Muscle of arm (tissue), 12 donors: ENCODE results near the gene SLC25A28. TPM values are rescaled to one million over a fixed set of nuclear protein-coding genes. Genes with fewer than 3 reads are reported as not detected.
"Not testable (repeated sequence)": the region's sequence is repeated elsewhere in the genome, so short reads cannot be mapped to it uniquely, and the experiment has no call there.

ENCODE experiments used
- DNase-seq: peaks from one replicate; pipeline ENCODE4 v3.0.0-alpha.2; 2013
- polyA plus RNA-seq, 12 donors: library from polyadenylated mRNA; unstranded; fragments of 120-200 nt; gene quantifications; one replicate each; pipeline ENCODE4 v1.2.1, GENCODE V29; 2013; ENCODE audit not compliant: insufficient read length in 12 of 12

The SLC25A28 gene
- polyA plus RNA-seq, 12 donors: 27.0 to 55.6 (median 33.8) TPM; not detected in 1

- no peak for DNase-seq
Observed at GRCh38 chr10:99630433-99630832, 10.2 kb upstream of the SLC25A28 start.

- no peak for DNase-seq
Observed at GRCh38 chr10:99629625-99629978, 9.4 kb upstream of the SLC25A28 start.

GRCh38 chr10:99628923-99629624 is 8.8 kb upstream of the SLC25A28 start:
- DNase-seq: no peak

GRCh38 chr10:99625124-99625523 is 4.9 kb upstream of the SLC25A28 start:
- not testable (repeated sequence) for DNase-seq

GRCh38 chr10:99623919-99624318 is 3.7 kb upstream of the SLC25A28 start:
- DNase-seq: no peak

GRCh38 chr10:99621454-99622251 is 1.4 kb upstream of the SLC25A28 start:
- no peak for DNase-seq

GRCh38 chr10:99620711-99621453 is 643 bp upstream of the SLC25A28 start:
- DNase-seq: peak; percentile 93

- DNase-seq: no peak
Observed at GRCh38 chr10:99619090-99619800, 994 bp downstream of the SLC25A28 start.

- no peak for DNase-seq
Observed at GRCh38 chr10:99617696-99618095, 2.5 kb downstream of the SLC25A28 start.

GRCh38 chr10:99615426-99615825 is 4.8 kb downstream of the SLC25A28 start:
- no peak for DNase-seq

- DNase-seq: peak; percentile 59
Observed at GRCh38 chr10:99612167-99612831, 7.9 kb downstream of the SLC25A28 start.

GRCh38 chr10:99611326-99611725 is 8.9 kb downstream of the SLC25A28 start:
- no peak for DNase-seq

- DNase-seq: no peak
Observed at GRCh38 chr10:99610221-99610620, 10.0 kb downstream of the SLC25A28 start.

GRCh38 chr10:99609186-99609585 is 11.1 kb downstream of the SLC25A28 start:
- DNase-seq: no peak

- no peak for DNase-seq
Observed at GRCh38 chr10:99605351-99605750, 14.9 kb downstream of the SLC25A28 start.

GRCh38 chr10:99604862-99605261 is 15.4 kb downstream of the SLC25A28 start:
- no peak for DNase-seq

GRCh38 chr10:99598781-99599509 is 21.3 kb downstream of the SLC25A28 start:
- DNase-seq: no peak

GRCh38 chr10:99598011-99598410 is 22.2 kb downstream of the SLC25A28 start:
- DNase-seq: no peak

- DNase-seq: not testable (repeated sequence)
Observed at GRCh38 chr10:99596708-99597107, 23.5 kb downstream of the SLC25A28 start.

GRCh38 chr10:99595770-99596465 is 24.3 kb downstream of the SLC25A28 start:
- DNase-seq: no peak
